HFFc6 (cell line): ENCODE measurements around the gene SH3PXD2A. TPM values are rescaled to one million over a fixed set of nuclear protein-coding genes. Genes with fewer than 3 reads are reported as not detected.

Experiments used
- DNase-seq: peaks from one replicate; pipeline ENCODE4 v3.0.0-alpha.2; 2018
- H3K27ac Mint-ChIP-seq: 2 replicates; pipeline ENCODE4 v1.8.0; 2020; ENCODE audit warnings: mild to moderate bottlenecking, mixed read lengths
- H3K27me3 Mint-ChIP-seq: 2 replicates; pipeline ENCODE4 v1.8.0; 2021; ENCODE audit warnings: mild to moderate bottlenecking, moderate library complexity, mixed read lengths; ENCODE audit not compliant: insufficient read depth
- H3K36me3 Mint-ChIP-seq: 2 replicates; pipeline ENCODE4 v1.8.0; 2021; ENCODE audit warnings: low read depth, mixed read lengths
- H3K4me1 Mint-ChIP-seq: 2 replicates; pipeline ENCODE4 v1.8.0; 2020; ENCODE audit warnings: low read depth, mixed read lengths
- H3K4me3 Mint-ChIP-seq: 2 replicates; pipeline ENCODE4 v1.8.0; 2020; ENCODE audit warnings: mild to moderate bottlenecking, moderate library complexity, mixed read lengths
- H3K9me3 Mint-ChIP-seq: 2 replicates; pipeline ENCODE4 v1.8.0; 2020; ENCODE audit warnings: mild to moderate bottlenecking, mixed read lengths
- total RNA-seq, 6 experiments: library from RNA; stranded (reverse); fragmentation: NEBNext Ultra II Directional; extraction: Animal tissue kit (Norgen Biotek cat#: 25700); gene quantifications; 2 replicates in 1 of 6; 3 replicates in 5 of 6; pipeline ENCODE4 v1.2.3, GENCODE V29; 2021
- TF ChIP-seq, protein P1 (sequence below): fragments of 200-600 bp; sonication (generic); IDR thresholded peaks from 2 replicates; pipeline ENCODE4 v1.5.0; 2021; ENCODE audit warnings: antibody characterized with exemption, mild to moderate bottlenecking

SH3PXD2A gene
- total RNA-seq, 6 experiments from 2014 or later = 75.5 to 113 (median 81.1) TPM

DNA sequence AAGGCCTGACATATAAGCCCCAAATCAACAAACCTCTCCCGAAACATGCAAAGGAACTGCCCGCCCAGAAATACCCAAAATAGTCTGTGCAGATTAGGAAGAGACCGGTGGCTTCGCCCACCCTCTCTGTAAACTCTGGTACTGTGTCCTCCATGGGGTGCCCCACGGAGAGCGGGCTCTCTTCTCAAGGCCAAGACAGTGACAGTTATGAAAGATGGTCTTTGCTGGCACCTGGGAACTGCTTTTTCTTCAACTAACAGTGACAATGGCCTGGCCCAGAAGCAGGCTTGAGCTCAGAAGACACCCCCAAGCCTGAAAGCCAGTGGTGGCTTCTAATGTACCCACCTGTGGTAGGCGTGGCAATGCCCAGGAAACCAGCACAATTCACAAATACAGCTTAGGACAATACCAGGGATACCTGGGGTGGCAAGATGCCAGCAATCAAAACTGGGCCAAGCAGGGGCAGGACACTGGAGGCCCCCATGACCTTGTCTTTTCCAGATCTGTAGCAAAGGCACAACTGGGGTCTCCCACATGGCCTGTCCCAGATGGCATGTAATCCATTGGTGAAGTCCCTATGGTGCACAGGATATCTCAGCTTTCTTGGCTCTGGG is 254.3 kb downstream of the SH3PXD2A start:
- H3K27ac Mint-ChIP-seq = peak overlapping the region; percentile 48
- no peak for DNase-seq
- H3K27me3 Mint-ChIP-seq = peaks cover 14% of the 10 kb centered on the region
- peaks cover 31% of the 10 kb centered on the region for H3K4me1 Mint-ChIP-seq
- no peak overlapping the region for H3K4me3 Mint-ChIP-seq
- TF ChIP-seq, protein P1, sequence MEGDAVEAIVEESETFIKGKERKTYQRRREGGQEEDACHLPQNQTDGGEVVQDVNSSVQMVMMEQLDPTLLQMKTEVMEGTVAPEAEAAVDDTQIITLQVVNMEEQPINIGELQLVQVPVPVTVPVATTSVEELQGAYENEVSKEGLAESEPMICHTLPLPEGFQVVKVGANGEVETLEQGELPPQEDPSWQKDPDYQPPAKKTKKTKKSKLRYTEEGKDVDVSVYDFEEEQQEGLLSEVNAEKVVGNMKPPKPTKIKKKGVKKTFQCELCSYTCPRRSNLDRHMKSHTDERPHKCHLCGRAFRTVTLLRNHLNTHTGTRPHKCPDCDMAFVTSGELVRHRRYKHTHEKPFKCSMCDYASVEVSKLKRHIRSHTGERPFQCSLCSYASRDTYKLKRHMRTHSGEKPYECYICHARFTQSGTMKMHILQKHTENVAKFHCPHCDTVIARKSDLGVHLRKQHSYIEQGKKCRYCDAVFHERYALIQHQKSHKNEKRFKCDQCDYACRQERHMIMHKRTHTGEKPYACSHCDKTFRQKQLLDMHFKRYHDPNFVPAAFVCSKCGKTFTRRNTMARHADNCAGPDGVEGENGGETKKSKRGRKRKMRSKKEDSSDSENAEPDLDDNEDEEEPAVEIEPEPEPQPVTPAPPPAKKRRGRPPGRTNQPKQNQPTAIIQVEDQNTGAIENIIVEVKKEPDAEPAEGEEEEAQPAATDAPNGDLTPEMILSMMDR = no peak
- H3K9me3 Mint-ChIP-seq = no peaks in the 10 kb centered on the region
- peaks cover 26% of the 10 kb centered on the region for H3K36me3 Mint-ChIP-seq

DNA sequence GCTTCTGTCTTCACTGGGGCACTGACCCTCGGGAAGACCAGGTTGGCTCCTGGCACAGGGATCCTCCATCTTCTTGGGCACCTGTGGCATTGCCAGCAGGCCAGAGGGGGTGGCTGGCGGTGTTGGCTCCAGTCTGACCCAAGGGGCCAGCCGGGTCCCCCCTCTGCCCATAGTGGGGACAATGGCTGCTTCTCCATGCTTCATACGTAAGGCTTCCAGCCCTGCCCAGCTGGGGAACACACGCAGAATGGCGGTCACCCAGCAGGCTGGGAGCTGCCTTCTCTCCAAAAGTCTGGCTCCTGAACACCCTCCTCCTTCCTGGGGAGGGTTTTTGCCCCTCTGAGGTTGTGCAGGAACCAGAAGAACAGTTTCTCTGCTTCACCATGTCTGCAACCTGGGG is 255.1 kb downstream of the SH3PXD2A start:
- H3K27me3 Mint-ChIP-seq = peaks cover 11% of the 10 kb centered on the region
- peak overlapping the region; percentile 48 for H3K27ac Mint-ChIP-seq
- no peak overlapping the region for H3K4me3 Mint-ChIP-seq
- TF ChIP-seq, protein P1 = no peak
- H3K9me3 Mint-ChIP-seq = no peaks in the 10 kb centered on the region
- H3K4me1 Mint-ChIP-seq = peaks cover 24% of the 10 kb centered on the region
- H3K36me3 Mint-ChIP-seq = peaks cover 19% of the 10 kb centered on the region
- DNase-seq = no peak

DNA sequence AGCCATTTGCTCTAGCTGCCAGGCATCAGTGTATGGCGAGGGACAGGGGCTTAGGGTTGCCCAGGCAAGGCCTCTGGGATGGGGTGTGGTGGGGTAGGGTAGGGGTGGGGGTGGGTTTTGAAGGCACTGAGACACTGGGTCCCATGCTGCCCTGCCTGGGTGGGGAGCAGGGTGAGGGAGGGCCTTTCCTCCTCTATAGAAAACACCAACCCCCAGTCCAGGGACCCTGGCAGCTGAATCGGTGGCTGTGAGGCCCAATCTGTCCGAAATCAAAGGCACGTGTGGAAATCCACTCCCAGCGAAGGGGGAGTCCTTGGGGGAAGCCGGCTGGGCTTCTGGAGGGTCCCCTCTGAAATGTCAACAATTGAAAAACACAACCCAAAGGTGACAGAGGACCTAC is 255.5 kb downstream of the SH3PXD2A start:
- Mint-ChIP-seq H3K27ac (no peak overlapping the region), H3K27me3 (peaks cover 11% of the 10 kb centered on the region)

GRCh38 chr10:103599211-103599610 is 256.2 kb downstream of the SH3PXD2A start:
- DNase-seq = no peak
- Mint-ChIP-seq H3K27me3 (peaks cover 9% of the 10 kb centered on the region), H3K27ac (peak overlapping the region; percentile 35)

More for the DNA sequence above, 255.5 kb downstream of the SH3PXD2A start:
- DNase-seq = no peak
- Mint-ChIP-seq H3K9me3 (no peaks in the 10 kb centered on the region), H3K4me3 (no peak overlapping the region), H3K36me3 (peaks cover 18% of the 10 kb centered on the region), H3K4me1 (peaks cover 22% of the 10 kb centered on the region)
- TF ChIP-seq, protein P1 = no peak

DNA sequence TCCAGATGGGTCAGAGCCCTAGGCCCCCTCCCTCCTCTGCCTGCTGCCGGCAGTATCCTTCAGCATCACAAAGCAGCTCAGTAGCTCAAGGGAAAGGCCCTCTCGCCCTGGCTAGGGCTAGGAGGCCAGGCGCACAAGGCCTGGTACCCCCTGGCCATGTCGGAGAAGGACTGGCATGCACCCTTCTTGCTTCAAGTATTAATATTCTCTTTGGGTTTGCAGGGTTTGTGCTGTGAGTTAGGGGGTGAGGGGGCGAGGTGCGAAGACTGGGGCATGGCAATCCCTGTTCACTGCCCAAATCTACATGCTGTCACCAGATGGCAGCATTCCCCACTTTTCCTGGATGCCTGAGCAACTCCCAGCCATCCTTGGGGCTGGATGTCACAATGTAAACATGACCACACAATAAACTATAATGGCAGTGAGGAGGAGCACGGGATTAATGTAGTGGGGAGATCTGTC is 256.7 kb downstream of the SH3PXD2A start:
- H3K9me3 Mint-ChIP-seq = no peaks in the 10 kb centered on the region
- H3K27me3 Mint-ChIP-seq = peaks cover 11% of the 10 kb centered on the region
- H3K4me3 Mint-ChIP-seq = peak overlapping the region; percentile 2; the same call in 1 of the 2 replicates
- H3K4me1 Mint-ChIP-seq = peaks cover 22% of the 10 kb centered on the region
- H3K27ac Mint-ChIP-seq = peak overlapping the region; percentile 35
- DNase-seq = peak; percentile 75
- TF ChIP-seq, protein P1 = peak; percentile 84
- H3K36me3 Mint-ChIP-seq = peaks cover 9% of the 10 kb centered on the region

More at GRCh38 chr10:103599211-103599610, 256.2 kb downstream of the SH3PXD2A start:
- Mint-ChIP-seq H3K36me3 (peaks cover 14% of the 10 kb centered on the region), H3K4me3 (no peak overlapping the region), H3K4me1 (peaks cover 22% of the 10 kb centered on the region), H3K9me3 (no peaks in the 10 kb centered on the region)
- TF ChIP-seq, protein P1 = no peak
